IMR-90 (cell line): Measurements from ENCODE around the gene PKD1.

Source experiments
- CTCF ChIP-seq: conservative IDR thresholded peaks from 2 replicates; pipeline ENCODE4 v1.5.1; 2012; ENCODE audit warnings: mild to moderate bottlenecking, low read depth, low read length, improper control_type of control experiment
- ELK1 ChIP-seq: fragments of 150-350 bp; IDR thresholded peaks from 2 replicates; pipeline ENCODE4 v1.6.1; 2016; ENCODE audit warnings: low read depth, mild to moderate bottlenecking, low read length, moderate library complexity, borderline replicate concordance
- FOS ChIP-seq: fragments of 150-350 bp; IDR thresholded peaks from 2 replicates; pipeline ENCODE4 v1.6.1; 2016; ENCODE audit warnings: low read depth, low read length
- MXI1 ChIP-seq: IDR thresholded peaks from 2 replicates; pipeline ENCODE4 v1.6.1; 2012; ENCODE audit warnings: low read depth, mild to moderate bottlenecking, low read length, moderate library complexity, borderline replicate concordance
- POLR2A ChIP-seq: IDR thresholded peaks from 2 replicates; pipeline ENCODE4 v1.6.1; 2012; ENCODE audit warnings: mild to moderate bottlenecking, low read depth, low read length
- RAD21 ChIP-seq: IDR thresholded peaks from 2 replicates; pipeline ENCODE4 v1.6.1; 2012; ENCODE audit warnings: low read length, improper control_type of control experiment

GRCh38 chr16:2078691-2079090 is 57.0 kb downstream of the PKD1 start:
- TF ChIP-seq POLR2A (no peak), CTCF (no peak), RAD21 (no peak), ELK1 (no peak), MXI1 (no peak), FOS (no peak)
